ENCODE measurements around the gene SLC39A3.
"Not testable (repeated sequence)": the region's sequence is repeated elsewhere in the genome, so short reads cannot be mapped to it uniquely, and the experiment has no call there.

The SLC39A3 gene

DNA sequence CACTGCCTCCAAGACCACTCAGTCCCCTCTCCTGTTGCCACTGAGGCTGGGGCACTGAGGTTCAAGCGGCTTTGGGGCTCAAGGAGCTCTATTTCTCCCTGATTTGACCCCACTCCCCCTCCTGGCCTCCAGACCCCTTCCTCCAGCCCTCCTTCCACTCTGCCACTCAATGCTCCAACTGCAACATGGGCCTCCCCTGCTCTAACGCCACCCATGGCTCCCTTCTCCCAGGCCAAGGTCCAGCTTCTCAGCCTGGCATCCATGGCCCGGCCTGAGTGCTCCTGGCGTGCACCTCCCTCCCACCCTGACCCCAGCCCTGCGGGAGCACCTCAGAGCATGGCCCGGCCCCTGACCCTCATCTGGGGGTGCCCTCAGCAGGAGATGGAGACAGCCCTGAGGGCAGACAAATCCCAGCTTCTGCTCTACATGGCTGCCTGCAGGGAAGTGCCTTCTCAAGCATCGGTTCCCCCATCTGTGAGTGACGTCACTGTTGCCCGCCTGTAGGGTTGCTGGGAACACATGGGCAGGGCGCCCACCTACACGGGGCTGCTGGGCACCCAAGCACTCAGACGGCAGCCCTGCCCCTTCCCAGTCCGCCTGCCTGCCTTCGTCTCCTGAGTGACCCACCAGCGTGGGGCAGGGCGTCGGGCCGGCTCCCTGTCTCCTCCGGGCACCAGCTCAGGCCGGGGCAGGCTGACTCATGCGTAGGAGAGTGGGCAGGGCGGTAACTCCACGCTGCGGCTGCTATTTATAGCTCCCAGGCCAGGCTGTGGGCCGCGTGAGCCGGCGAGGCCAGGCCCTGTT lies 17.1 kb downstream of the SLC39A3 start:
- DNase-seq (ENCODE audit: low read depth), result no peak

GRCh38 chr19:2721570-2722540 lies 18.0 kb downstream of the SLC39A3 start:
- DNase-seq (ENCODE audit: low read depth), result no peak

GRCh38 chr19:2720777-2721569 lies 18.8 kb downstream of the SLC39A3 start, which contains the start of gene DIRAS1:
Gene DIRAS1 (minus strand): TSS chr19:2721372. CDS start chr19:2717806, 3,566 bp downstream.
- no peak for DNase-seq (ENCODE audit: low read depth)

- DNase-seq (ENCODE audit: low read depth), result no peak
These were observed 19.7 kb downstream of the SLC39A3 start for GRCh38 chr19:2719920-2720776.

- DNase-seq (ENCODE audit: low read depth), result no peak
These were observed 20.5 kb downstream of the SLC39A3 start for GRCh38 chr19:2719232-2719735.

- DNase-seq (ENCODE audit: low read depth), result no peak
These were observed 21.9 kb downstream of the SLC39A3 start for GRCh38 chr19:2717638-2718541.

GRCh38 chr19:2716722-2717637 lies 22.8 kb downstream of the SLC39A3 start:
- no peak for DNase-seq (ENCODE audit: low read depth)

DNA sequence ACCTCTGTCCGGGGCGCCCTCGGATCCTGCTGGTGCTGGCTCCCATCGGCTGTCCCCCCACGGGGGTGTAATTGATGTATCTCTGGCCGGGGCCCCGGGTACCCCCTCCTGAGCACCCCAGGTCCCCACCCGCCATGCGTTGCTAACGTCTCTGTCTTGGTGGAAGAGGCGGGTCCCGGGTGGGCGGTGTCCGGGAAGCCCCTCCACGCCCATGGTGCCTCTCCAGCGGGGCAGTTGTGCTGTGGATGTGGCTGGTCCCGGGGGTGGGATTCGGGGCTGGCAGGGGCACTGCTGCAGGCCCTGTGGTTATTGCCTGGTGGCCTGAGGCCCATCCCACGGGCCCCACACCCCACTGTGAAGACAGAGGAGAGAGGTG lies 23.6 kb downstream of the SLC39A3 start:
- DNase-seq (ENCODE audit: low read depth), result no peak

- no peak for DNase-seq (ENCODE audit: low read depth)
These were observed 24.1 kb downstream of the SLC39A3 start for GRCh38 chr19:2715470-2716274.

DNA sequence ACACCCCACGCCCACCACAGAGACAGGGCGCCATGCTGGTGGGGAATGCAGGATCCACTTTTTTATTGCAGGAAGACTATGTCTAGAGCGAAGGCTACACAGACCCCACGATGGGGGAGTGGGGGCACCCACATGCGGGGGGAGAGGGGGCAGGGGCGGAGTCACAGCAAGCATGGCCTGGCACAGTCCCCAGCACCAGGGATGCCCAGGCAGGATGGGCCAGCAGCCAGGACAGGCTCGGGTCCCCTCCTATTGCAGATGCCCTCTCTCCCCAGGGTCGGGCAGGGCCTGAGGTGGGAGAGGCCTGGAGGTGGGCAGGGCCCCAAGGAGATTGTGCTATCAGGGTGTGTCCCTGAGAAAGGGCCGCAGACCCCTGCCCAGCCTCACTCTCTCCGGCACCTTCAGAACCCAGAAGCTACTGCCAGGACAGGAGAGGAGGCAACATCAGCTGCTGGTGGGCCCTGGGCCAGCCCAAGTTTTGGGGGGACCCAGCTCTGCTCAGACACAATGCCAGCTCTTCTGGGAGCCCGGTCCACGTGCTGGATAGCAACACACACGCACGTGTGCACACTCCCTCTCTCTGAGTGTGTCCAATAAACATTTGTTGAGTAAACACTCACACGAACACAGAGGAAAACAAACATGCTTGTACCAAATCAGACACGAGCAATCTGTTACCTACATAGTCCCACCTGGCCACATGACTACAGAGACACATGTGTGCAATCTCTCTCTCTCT lies 25.1 kb downstream of the SLC39A3 start:
- no peak for DNase-seq (ENCODE audit: low read depth)

- DNase-seq (ENCODE audit: low read depth), result not testable (repeated sequence)
These were observed 25.7 kb downstream of the SLC39A3 start for GRCh38 chr19:2714102-2714501.

DNA sequence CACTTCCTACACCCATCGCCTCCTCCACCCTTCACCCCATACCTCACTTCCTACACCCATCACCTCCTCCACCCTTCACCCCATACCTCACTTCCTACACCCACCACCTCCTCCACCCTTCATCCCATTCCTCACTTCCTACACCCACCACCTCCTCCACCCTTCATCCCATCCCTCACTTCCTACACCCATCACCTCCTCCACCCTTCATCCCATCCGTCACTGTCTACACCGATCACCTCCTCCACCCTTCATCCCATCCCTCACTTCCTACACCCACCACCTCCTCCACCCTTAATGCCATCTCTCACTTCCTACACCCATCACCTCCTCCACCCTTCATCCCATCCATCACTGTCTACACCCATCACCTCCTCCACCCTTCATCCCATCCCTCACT lies 26.6 kb downstream of the SLC39A3 start:
- DNase-seq (ENCODE audit: low read depth), result not testable (repeated sequence)

DNA sequence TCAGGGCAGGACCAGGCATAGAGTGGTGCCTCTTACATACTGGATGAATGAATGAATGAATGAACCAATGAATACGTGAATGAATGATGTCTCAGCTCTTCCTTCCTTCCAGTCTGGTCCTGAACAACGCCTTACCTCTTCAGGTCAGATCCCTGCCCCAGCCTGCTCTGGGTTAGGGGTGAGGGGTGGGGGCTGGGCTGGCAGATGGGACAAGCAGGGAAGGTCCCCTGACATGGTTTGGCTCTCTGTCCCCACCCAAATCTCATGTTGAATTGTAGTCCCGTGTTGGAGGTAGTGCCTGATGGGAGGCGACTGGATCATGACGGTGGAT lies 28.0 kb downstream of the SLC39A3 start:
- no peak for DNase-seq (ENCODE audit: low read depth)

- DNase-seq (ENCODE audit: low read depth), result no peak
These were observed 28.5 kb downstream of the SLC39A3 start for GRCh38 chr19:2711172-2711874.

GRCh38 chr19:2706251-2706650 lies 33.6 kb downstream of the SLC39A3 start:
- no peak for DNase-seq (ENCODE audit: low read depth)

DNA sequence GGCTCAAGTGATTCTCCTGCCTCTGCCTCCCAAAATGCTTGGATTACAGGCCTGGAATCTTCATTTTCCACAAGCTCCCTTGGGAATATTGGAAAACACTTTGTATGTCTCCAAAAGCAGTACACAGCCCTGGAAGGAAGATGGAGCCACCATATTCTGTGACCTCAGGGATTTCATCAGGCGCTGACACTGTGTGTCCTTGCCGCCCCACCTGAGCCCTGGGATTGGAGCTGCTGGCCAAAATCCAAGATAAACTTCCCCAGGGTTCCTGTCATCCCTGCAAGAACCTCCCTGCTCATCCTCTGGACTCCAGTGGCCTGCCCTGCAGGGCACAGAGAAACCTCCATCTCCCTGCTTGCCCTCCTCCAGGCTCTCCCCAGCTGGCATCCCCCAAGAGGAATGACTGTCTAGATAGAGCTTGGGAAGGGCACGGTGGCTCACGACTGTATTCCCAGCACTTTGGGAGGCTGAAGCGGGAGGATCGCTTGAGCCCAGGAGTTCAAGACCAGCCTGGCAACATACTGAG lies 36.1 kb downstream of the SLC39A3 start:
- DNase-seq (ENCODE audit: low read depth), result no peak

Measured in activated T-helper 1 cell treated with Interleukin-2 at 50 U/mL for 16 hours (primary cell).